Liver (tissue), 3 donors: ENCODE measurements around the gene OGFOD3.

Source experiments
- ATF3 ChIP-seq: IDR thresholded peaks from 2 replicates; pipeline ENCODE4 v1.6.1; 2016; ENCODE audit warnings: antibody characterized with exemption
- CTCF ChIP-seq: fragments of 150-350 bp; IDR thresholded peaks from 2 replicates; pipeline ENCODE4 v1.5.1; 2017; ENCODE audit warnings: improper control_type of control experiment, low read depth, low read length; ENCODE audit not compliant: missing input control
- EGR1 ChIP-seq, 2 donors: IDR thresholded peaks; 2 replicates each; pipeline ENCODE4 v1.6.1; 2016 to 2018; ENCODE audit warnings: antibody characterized with exemption in 2 of 2, low read depth in 2 of 2
- GABPA ChIP-seq, 2 donors: IDR thresholded peaks in 1 of 2; conservative IDR thresholded peaks in 1 of 2; 2 replicates each; pipeline ENCODE4 v1.6.1; 2016; ENCODE audit warnings: antibody characterized with exemption in 2 of 2, mild to moderate bottlenecking in 1 of 2, moderate library complexity in 1 of 2
- RAD21 ChIP-seq, 2 donors: IDR thresholded peaks; 2 replicates each; pipeline ENCODE4 v1.6.1; 2016; ENCODE audit warnings: antibody characterized with exemption in 2 of 2, mild to moderate bottlenecking in 2 of 2
- TAF1 ChIP-seq: conservative IDR thresholded peaks from 2 replicates; pipeline ENCODE4 v1.6.1; 2016; ENCODE audit warnings: antibody characterized with exemption, mild to moderate bottlenecking
- YY1 ChIP-seq: IDR thresholded peaks from 2 replicates; pipeline ENCODE4 v1.6.1; 2016; ENCODE audit warnings: antibody characterized with exemption, mild to moderate bottlenecking
- TF ChIP-seq, protein P1 (sequence below): IDR thresholded peaks from 2 replicates; pipeline ENCODE4 v1.6.1; 2016; ENCODE audit warnings: antibody characterized with exemption
- TF ChIP-seq, protein P2 (sequence below): IDR thresholded peaks from 2 replicates; pipeline ENCODE4 v1.6.1; 2016; ENCODE audit warnings: antibody characterized with exemption, mild to moderate bottlenecking
- donor health status: healthy.
- donor health status: healthy.

DNA sequence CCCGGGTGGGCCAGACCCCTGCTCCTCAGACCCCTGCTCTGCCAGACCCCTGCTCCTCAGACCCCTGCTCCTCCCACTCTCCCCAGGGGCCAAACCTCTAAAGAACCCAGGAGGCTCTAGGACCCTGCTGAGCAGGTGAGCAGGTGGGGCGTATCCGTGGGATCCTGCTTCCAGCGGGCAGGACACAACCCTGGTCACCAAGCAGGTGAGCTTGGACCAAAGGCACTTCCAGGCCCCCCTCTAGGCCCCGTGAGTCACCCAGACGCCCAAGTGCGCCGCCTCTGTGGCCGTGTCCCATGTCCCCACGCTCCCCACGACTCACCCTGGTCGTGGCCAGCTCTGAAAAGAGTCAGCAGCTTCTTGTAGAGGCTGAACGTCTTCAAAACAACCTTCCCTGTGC lies 27.2 kb upstream of the OGFOD3 start:
- no peak for TF ChIP-seq ATF3
- TF ChIP-seq CTCF: no peak
- TF ChIP-seq GABPA (IDR thresholded peaks at IDR 0.05 in 1 of 2, conservative IDR thresholded peaks at IDR 0.05 in 1 of 2): no peak
- TF ChIP-seq, protein P1, sequence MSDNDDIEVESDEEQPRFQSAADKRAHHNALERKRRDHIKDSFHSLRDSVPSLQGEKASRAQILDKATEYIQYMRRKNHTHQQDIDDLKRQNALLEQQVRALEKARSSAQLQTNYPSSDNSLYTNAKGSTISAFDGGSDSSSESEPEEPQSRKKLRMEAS: no peak
- TF ChIP-seq YY1: no peak
- no peak for TF ChIP-seq EGR1 (IDR thresholded peaks at IDR 0.05; ENCODE audit: low read depth in 2 of 2)
- TF ChIP-seq, protein P2, sequence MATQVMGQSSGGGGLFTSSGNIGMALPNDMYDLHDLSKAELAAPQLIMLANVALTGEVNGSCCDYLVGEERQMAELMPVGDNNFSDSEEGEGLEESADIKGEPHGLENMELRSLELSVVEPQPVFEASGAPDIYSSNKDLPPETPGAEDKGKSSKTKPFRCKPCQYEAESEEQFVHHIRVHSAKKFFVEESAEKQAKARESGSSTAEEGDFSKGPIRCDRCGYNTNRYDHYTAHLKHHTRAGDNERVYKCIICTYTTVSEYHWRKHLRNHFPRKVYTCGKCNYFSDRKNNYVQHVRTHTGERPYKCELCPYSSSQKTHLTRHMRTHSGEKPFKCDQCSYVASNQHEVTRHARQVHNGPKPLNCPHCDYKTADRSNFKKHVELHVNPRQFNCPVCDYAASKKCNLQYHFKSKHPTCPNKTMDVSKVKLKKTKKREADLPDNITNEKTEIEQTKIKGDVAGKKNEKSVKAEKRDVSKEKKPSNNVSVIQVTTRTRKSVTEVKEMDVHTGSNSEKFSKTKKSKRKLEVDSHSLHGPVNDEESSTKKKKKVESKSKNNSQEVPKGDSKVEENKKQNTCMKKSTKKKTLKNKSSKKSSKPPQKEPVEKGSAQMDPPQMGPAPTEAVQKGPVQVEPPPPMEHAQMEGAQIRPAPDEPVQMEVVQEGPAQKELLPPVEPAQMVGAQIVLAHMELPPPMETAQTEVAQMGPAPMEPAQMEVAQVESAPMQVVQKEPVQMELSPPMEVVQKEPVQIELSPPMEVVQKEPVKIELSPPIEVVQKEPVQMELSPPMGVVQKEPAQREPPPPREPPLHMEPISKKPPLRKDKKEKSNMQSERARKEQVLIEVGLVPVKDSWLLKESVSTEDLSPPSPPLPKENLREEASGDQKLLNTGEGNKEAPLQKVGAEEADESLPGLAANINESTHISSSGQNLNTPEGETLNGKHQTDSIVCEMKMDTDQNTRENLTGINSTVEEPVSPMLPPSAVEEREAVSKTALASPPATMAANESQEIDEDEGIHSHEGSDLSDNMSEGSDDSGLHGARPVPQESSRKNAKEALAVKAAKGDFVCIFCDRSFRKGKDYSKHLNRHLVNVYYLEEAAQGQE: no peak
- TF ChIP-seq RAD21 (IDR thresholded peaks at IDR 0.05): no peak
- no peak for TF ChIP-seq TAF1
